Activated CD4-positive, alpha-beta T cell treated with anti-CD3 and anti-CD28 coated beads, Interleukin-2, amount 50 U/mL, for 48 hours (primary cell): Measurements from ENCODE around the gene TBC1D4.
A peak's percentile ranks its signal among the peaks of the same experiment; 100 is the strongest.

Source experiments
- DNase-seq, 2 experiments: peaks; one replicate each; pipeline ENCODE4 v3.0.0-alpha.2; 2020

Gene TBC1D4

GRCh38 chr13:75482070-75482819 lies at the start of gene TBC1D4:
TSS of gene TBC1D4 (minus strand) at chr13:75482169. CDS start at chr13:75481767, 402 bp downstream.
- peak; percentile 63 to 70 for DNase-seq

DNA sequence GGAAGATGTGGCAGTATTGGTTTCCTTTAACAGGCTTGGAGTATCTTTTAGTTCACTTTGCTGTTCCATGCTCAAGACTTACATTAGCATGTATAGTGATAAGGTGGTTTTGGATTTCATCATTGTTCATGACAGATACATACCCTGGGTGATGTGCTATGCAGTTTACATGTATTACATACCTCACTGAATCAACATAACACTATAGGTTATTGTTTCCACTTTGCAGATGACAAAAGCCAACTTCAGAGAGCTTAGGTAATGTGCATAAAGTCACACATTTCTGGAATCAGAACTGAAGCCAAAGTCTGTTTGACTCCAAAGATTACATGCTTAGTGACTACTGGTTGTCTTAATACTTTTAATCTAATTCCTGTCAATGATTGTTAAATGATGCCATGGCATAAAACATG lies 48.6 kb upstream of the TBC1D4 start:
- DNase-seq, result no peak

GRCh38 chr13:75521956-75522355 lies 40.0 kb upstream of the TBC1D4 start:
- DNase-seq, result no peak

DNA sequence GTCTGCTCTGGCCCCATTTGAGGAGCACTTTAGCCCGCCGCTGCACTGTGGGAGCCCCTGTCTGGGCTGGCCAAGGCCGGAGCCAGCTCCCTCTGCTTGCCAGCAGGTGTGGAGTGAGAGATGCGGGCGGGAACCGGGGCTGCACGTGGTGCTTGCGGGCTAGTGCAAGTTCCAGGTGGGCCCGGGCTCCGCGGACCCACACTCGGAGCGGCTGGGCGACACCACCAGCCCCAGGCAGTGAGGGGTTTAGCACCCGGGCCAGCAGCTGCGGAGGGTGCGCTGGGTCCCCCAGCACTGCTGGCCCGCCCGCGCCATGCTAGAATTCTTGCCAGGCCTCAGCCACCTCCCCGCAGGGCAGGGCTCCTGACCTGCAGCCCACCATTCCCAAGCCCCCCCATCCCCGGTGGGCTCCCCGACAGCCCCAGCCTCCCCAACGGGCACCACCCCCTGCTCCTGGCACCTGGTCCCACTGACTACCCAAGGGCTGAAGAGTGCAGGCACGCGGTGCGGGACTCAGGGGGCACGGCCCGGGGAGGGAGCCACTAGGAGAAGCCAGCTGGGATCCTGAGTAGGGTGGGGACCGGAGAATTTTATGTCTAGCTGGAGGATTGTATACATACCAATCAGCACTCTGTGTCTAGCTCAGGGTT lies 36.6 kb upstream of the TBC1D4 start:
- DNase-seq, result no peak

- DNase-seq, result no peak
Observed at GRCh38 chr13:75514080-75514995, 32.4 kb upstream of the TBC1D4 start.

DNA sequence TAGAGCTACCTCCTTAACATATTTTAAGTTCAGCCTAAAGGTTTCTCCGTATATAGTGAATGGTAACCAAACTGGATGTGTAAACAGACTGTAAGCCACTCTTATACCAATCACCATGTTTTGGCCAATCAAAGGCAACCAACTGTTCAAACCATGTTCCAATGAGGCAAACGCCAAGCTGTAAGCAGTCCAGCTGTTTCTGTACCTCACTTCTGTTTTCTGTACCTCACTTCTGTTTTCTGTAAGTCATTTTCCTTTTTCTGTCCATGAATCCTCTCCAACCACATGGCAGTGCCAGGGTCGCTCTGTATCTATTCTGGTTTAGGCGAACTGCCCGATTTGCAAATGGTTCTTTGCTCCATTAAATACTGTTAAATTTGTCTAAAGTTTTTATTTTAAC lies 31.3 kb upstream of the TBC1D4 start:
- no peak for DNase-seq

GRCh38 chr13:75512253-75512652 lies 30.3 kb upstream of the TBC1D4 start:
- no peak for DNase-seq

GRCh38 chr13:75511051-75511625 lies 29.2 kb upstream of the TBC1D4 start:
- DNase-seq, result no peak

DNA sequence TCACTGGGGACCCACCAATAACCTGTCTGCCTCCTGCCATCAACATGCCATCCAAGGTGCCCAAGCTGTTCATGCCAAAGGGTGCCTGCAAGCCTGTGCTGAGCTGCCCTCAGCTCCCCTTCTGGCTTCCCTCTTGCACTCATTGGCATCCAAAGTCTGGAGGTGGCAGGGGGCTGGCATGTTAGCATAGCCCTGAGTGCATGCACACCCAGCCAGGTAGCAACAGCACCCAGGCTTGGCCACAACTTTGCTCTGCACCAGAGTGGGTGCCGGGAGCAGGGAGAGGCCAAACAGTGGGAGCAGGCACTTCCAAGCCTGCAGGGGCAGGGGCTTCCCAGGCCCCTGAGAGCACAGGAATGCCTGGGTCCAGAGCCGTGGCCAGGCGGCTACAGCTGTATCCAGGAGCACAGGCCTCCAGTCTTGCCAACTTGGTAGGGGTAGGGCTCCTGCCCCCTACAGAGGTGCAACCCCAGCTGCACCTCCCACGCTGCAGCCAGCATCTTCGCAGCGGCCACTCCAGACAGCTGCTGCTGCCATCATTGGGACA lies 26.1 kb upstream of the TBC1D4 start:
- DNase-seq, result no peak

DNA sequence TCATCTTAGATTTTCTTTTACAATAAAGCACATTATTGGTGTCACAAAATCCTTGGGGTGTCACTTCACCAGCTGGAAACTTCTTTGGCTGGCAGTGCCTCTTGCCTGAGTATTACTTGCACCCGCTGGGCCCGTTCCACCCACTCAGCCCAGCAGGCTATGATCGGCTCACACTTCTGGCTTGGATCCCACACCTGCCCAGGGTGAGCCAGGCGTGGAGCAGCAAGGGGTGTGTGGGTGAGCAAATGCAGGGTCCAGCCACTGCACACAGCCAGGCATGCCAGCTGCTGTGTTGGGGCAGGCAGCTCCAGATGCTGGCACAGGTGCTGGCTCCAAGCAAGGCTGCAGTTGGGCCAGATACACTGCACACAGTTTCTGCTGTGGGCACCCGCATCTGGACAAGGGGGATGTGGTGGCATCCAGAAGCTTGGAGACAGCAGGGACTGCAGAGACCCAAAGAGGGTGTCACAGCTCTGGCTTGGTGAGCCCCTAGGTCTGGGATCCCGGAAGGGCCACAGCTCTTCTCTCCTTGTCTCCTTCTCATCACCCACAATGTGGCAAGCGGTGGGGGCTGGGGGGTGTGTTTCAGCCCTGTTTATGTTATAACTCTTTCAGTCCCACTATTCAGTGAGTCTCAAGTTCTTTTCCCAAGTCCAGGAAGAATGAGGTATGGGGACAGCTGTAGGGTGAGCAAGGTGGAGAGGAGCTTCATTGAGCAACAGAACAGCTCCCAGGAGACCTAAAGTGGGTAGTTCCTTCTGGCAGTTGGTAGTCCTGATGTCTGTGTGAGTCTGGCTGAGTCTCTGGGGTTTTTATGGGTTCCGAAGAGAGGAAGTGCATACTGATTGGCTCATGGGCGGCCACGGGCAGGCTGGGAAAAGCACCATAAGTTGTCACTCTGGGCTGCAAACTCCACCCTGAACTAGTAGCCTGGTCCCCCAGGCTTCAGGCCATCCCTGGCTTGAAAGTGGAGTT lies 25.3 kb upstream of the TBC1D4 start:
- no peak for DNase-seq

GRCh38 chr13:75506018-75506417 lies 24.0 kb upstream of the TBC1D4 start:
- DNase-seq, result no peak

DNA sequence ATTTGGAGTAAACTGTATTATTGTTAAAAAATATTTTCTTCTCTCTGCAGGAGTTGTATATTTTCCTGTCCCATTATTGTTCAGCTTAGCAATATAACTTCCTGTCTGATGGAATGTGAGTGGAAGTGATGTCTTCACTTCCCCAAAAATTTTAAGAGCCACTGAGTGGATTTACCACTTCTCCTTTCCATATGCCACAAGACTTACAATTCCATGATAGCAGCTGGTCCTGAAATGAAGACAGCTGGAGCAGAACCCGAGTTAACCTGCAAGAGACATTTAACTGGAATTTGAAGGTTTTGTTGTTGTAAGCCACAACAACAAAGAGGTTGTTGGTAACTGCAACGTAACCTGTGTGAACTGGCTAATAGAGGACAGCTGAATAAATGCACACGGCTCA lies 23.4 kb upstream of the TBC1D4 start:
- no peak for DNase-seq

- no peak for DNase-seq
Observed at GRCh38 chr13:75495938-75496337, 14.0 kb upstream of the TBC1D4 start.

GRCh38 chr13:75494491-75494890 lies 12.5 kb upstream of the TBC1D4 start:
- DNase-seq, result no peak

GRCh38 chr13:75493156-75493555 lies 11.2 kb upstream of the TBC1D4 start:
- DNase-seq, result no peak

GRCh38 chr13:75492389-75492788 lies 10.4 kb upstream of the TBC1D4 start:
- DNase-seq, result no peak

GRCh38 chr13:75491376-75491775 lies 9.4 kb upstream of the TBC1D4 start:
- no peak for DNase-seq

DNA sequence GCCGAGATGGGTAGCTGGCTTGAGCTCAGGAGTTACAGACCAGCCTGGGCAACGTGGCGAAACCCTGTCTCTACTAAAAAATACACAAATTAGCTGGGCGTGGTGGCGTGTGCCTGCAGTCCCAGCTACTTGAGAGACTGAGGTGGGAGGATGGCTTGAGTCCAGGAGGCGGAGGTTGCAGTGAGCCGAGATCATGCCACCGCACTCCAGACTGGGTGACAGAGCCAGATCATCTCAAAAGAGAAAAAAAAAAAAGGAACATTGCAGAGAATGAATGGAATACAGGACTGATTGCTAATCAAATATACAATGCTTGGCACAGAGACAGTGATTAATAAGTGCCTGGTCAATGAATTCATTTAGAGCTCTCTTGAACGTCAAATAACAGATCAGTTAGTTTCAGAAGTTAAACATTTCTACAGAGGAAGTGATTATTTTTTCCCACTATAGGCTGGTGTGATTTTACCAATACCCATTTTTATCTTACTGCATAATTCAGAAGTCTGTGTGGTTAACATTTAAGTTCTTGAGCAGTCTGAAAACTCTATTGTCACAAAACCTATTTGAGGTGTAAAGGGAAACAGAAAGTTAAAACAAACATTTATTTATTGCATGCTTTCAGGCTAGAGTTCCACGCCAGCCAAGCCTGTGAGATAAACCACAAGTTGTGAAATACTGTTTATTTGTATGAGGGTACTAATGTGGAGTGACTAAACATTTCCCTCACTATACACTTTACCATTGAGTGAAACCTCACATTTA lies 7.7 kb upstream of the TBC1D4 start:
- no peak for DNase-seq

GRCh38 chr13:75486146-75487062 lies 4.4 kb upstream of the TBC1D4 start:
- DNase-seq, result no peak
